K562 (cell line): ENCODE results near the gene DHRS13. TPM values are rescaled to one million over a fixed set of nuclear protein-coding genes. Genes with fewer than 3 reads are reported as not detected.
"Not testable (repeated sequence)": the region's sequence is repeated elsewhere in the genome, so short reads cannot be mapped to it uniquely, and the experiment has no call there.

ENCODE experiments used
- ATAC-seq: fragments of 200-7000 bp; cut with Tn5 transposase; 3 replicates; pipeline ENCODE4 v1.9.1; 2020; ENCODE audit warnings: moderate library complexity
- BruUV-seq: library from RNA; stranded (reverse); fragments of 400-500 nt; replicated peaks from 2 replicates; lab custom pipeline; 2021; lab: Mats Ljungman, UMichigan
- CTCF ChIA-PET: fragments of 300-600 bp; formaldehyde crosslinking; extraction: SDS; loops from one replicate; lab custom pipeline; 2021; ENCODE audit warnings: low intra/inter-chr PET ratio; lab: Yijun Ruan, JAX
- POLR2A ChIA-PET: fragments of 300-600, 350-650 bp; sonication (Branson Sonifier 250); formaldehyde crosslinking; extraction: SDS; loops from one replicate; lab custom pipeline; 2021; ENCODE audit warnings: antibody characterized with exemption, inconsistent platforms; lab: Yijun Ruan, JAX
- DNase-seq, 4 experiments: peaks; one replicate each; pipeline versions ENCODE4 v3.0.0 to v3.0.0-alpha.2; 2011 to 2018; ENCODE audit warnings: low spot score in 3 of 4, mixed read lengths in 3 of 4; ENCODE audit errors: extremely low read depth in 1 of 4
- FAIRE-seq: peaks from 2 replicates; lab custom pipeline; 2011; peaks lifted over from hg19 to GRCh38; lab: Jason Lieb, UNC
- H2AFZ ChIP-seq: 2 replicates; pipeline ENCODE4 v1.6.0; 2011; ENCODE audit warnings: low read depth, low read length, control low read depth, inconsistent platforms
- H3K27ac ChIP-seq: fragments of 200-600 bp; 3 replicates; pipeline ENCODE4 v1.8.0; 2011; ENCODE audit warnings: low read depth, mild to moderate bottlenecking, control low read depth, inconsistent platforms, low read length, moderate library complexity, mixed read lengths; ENCODE audit errors: extremely low read depth
- H3K27me3 ChIP-seq, 2 experiments: fragments of 300-600 bp in 1 of 2; 2 replicates in 1 of 2; 3 replicates in 1 of 2; pipeline versions ENCODE4 v1.6.0 to v1.8.0; 2011; ENCODE audit warnings: inconsistent platforms in 2 of 2, low read length in 2 of 2, mild to moderate bottlenecking in 1 of 2, mixed read lengths in 1 of 2, moderate library complexity in 1 of 2; ENCODE audit not compliant: control insufficient read depth in 2 of 2, insufficient read depth in 2 of 2
- H3K36me3 ChIP-seq: fragments of 300-600 bp; 3 replicates; pipeline ENCODE4 v1.8.0; 2011; ENCODE audit warnings: mild to moderate bottlenecking, low read length, inconsistent platforms; ENCODE audit not compliant: control insufficient read depth, insufficient read depth
- H3K4me1 ChIP-seq, 2 experiments: fragments of 200-600 bp in 1 of 2; replicated peaks in 1 of 2; 2 replicates in 1 of 2; 3 replicates in 1 of 2; pipeline versions ENCODE4 v1.5.1 to v1.8.0; 2011; ENCODE audit warnings: inconsistent platforms in 2 of 2, low read length in 2 of 2, mild to moderate bottlenecking in 1 of 2, mixed read lengths in 1 of 2, moderate library complexity in 1 of 2; ENCODE audit not compliant: control insufficient read depth in 2 of 2, insufficient read depth in 2 of 2
- H3K4me2 ChIP-seq: 2 replicates; pipeline ENCODE4 v1.6.1; 2011; ENCODE audit warnings: low read length, control low read depth, inconsistent platforms, mixed read lengths; ENCODE audit not compliant: insufficient read depth
- H3K4me3 ChIP-seq: fragments of 200-600 bp; sonication (generic), shearing (Covaris generic); 2 replicates; pipeline ENCODE4 v1.5.1; 2016; ENCODE audit warnings: control low read depth, inconsistent platforms
- H3K79me2 ChIP-seq: fragments of 200-600 bp; 3 replicates; pipeline ENCODE4 v1.8.0; 2011; ENCODE audit warnings: low read length, inconsistent platforms; ENCODE audit not compliant: control insufficient read depth, insufficient read depth
- H3K9ac ChIP-seq, 2 experiments: 2 replicates each; pipeline versions ENCODE4 v1.6.0 to v1.6.1; 2011; ENCODE audit warnings: low read depth in 2 of 2, low read length in 2 of 2, control low read depth in 1 of 2, inconsistent platforms in 1 of 2, mild to moderate bottlenecking in 1 of 2, mixed read lengths in 1 of 2; ENCODE audit not compliant: insufficient read depth in 1 of 2
- H3K9me1 ChIP-seq: one replicate; pipeline ENCODE4 v1.6.0; 2011; ENCODE audit warnings: inconsistent platforms, mild to moderate bottlenecking, low read length, moderate library complexity; ENCODE audit not compliant: control insufficient read depth, insufficient read depth
- H3K9me3 ChIP-seq: replicated peaks from 2 replicates; pipeline ENCODE4 v1.5.1; 2011; ENCODE audit warnings: low read depth, low read length, inconsistent platforms; ENCODE audit not compliant: control insufficient read depth, insufficient read depth
- H4K20me1 ChIP-seq: replicated peaks from 2 replicates; pipeline ENCODE4 v1.6.1; 2011; ENCODE audit warnings: low read length, inconsistent platforms, mixed read lengths; ENCODE audit not compliant: control insufficient read depth, insufficient read depth
- CBX1 ChIP-seq: sonication (generic); IDR thresholded peaks from 2 replicates; pipeline ENCODE4 v1.6.1; 2016; ENCODE audit warnings: antibody characterized with exemption, low read depth, mild to moderate bottlenecking
- CEBPB ChIP-seq: fragments of 450-650 bp; IDR thresholded peaks from 2 replicates; pipeline ENCODE4 v1.6.1; 2016; ENCODE audit warnings: missing genetic modification characterization, missing compliant biosample characterization
- CTCFL ChIP-seq: IDR thresholded peaks from 2 replicates; pipeline ENCODE4 v1.6.1; 2011; ENCODE audit warnings: borderline replicate concordance, low read depth, mild to moderate bottlenecking, moderate library complexity, low read length; ENCODE audit not compliant: insufficient read depth, poor library complexity, severe bottlenecking
- KDM1A ChIP-seq, 2 experiments: fragments of 450-650 bp; IDR thresholded peaks; 2 replicates each; pipeline ENCODE4 v1.6.1; 2016; ENCODE audit warnings: mild to moderate bottlenecking in 2 of 2
- RBM25 ChIP-seq: fragments of 200-400 bp; formaldehyde crosslinking; IDR thresholded peaks from 2 replicates; pipeline ENCODE4 v1.6.1; 2018; ENCODE audit warnings: low read length, low read depth, moderate library complexity; ENCODE audit not compliant: severe bottlenecking
- ZBTB33 ChIP-seq: sonication (generic); formaldehyde crosslinking; IDR thresholded peaks from 2 replicates; pipeline ENCODE4 v1.8.1; 2023; ENCODE audit warnings: mild to moderate bottlenecking, missing genetic modification reagents
- WGBS: fragments of 100-300 bp; shearing (Covaris generic); methylation state at CpG from one replicate; pipeline ENCODE4 v1.1.6; 2016; ENCODE audit warnings: low coverage, mixed read lengths; ENCODE audit not compliant: insufficient coverage; ENCODE audit errors: missing lambda C conversion rate; 5-methylcytosine and 5-hydroxymethylcytosine counted together
- in situ Hi-C: fragments of 300-500 bp; cut with MboI; formaldehyde crosslinking; loops from 4 replicates; pipeline ENCODE4 v1.15.0; 2018; ENCODE audit warnings: inconsistent platforms, mixed read lengths
- intact Hi-C: fragments of 100-400 bp; cut with micrococcal nuclease; formaldehyde crosslinking; loops from 2 replicates; pipeline ENCODE4 v1.14.2; 2022
- polyA plus RNA-seq, 8 experiments: library from polyadenylated mRNA; depleted of rRNA in 4 of 8; stranded (reverse) in 5 of 8; unstranded in 3 of 8; fragments of >200 nt; fragmentation: Nextera tagmentation in 2 of 8; fragmentation: Illumina TruSeq in 1 of 8; extraction: Ambion mirVana in 2 of 8; extraction: Trizol in 1 of 8; gene quantifications; 2 replicates each; pipeline versions ENCODE4 v1.2.1 to v1.2.3, GENCODE V29; 2011 to 2014; ENCODE audit warnings: inconsistent platforms in 1 of 8, missing spikeins in 1 of 8
- total RNA-seq, 7 experiments: library from RNA; depleted of rRNA in 6 of 7; stranded (reverse); fragments of >200 nt in 6 of 7; fragmentation: Illumina TruSeq in 2 of 7; extraction: Trizol in 2 of 7; gene quantifications; 2 replicates each; pipeline versions ENCODE4 v1.2.1 to v1.2.3, GENCODE V29; 2011 to 2021; ENCODE audit warnings: low replicate concordance in 1 of 7
- TF ChIP-seq, protein P1 (sequence below), 3 experiments: IDR thresholded peaks in 2 of 3; conservative IDR thresholded peaks in 1 of 3; 2 replicates each; pipeline ENCODE4 v1.5.1; 2011 to 2012; ENCODE audit warnings: low read length in 3 of 3, mild to moderate bottlenecking in 3 of 3, control low read depth in 2 of 3, improper control_type of control experiment in 1 of 3, inconsistent platforms in 1 of 3, low read depth in 1 of 3, mixed read lengths in 1 of 3, moderate library complexity in 1 of 3; ENCODE audit not compliant: insufficient read depth in 2 of 3
- TF ChIP-seq, protein P2 (sequence below): fragments of 250-450 bp; sonication (Bioruptor Pico); IDR thresholded peaks from 2 replicates; pipeline ENCODE4 v1.8.0; 2022; ENCODE audit warnings: inconsistent platforms

The DHRS13 gene
- total and polyA plus RNA-seq, 9 of the 15 experiments (the other 6 are each of a cell fraction or from before 2014, with no cell fraction given) = 0.32 to 52.3 (median 34.3) TPM; not detected in 1

- DNase-seq = peak; percentile 60 to 75 (median 73)
- H3K27me3 ChIP-seq, H3K9ac ChIP-seq, H4K20me1 ChIP-seq, in situ Hi-C loops, H3K36me3 ChIP-seq, BruUV-seq, H3K4me3 ChIP-seq, H2AFZ ChIP-seq, H3K27ac ChIP-seq, H3K9me3 ChIP-seq, H3K4me2 ChIP-seq, H3K79me2 ChIP-seq, H3K9me1 ChIP-seq: not testable (repeated sequence)
- intact Hi-C loops = loop anchor here (1.0 to 10.0 kb wide), 5 partner anchors 31 to 204 kb away; partner anchors contain the start of genes BLTP2, DHRS13 and PHF12
- FAIRE-seq = peak; percentile 42
- ATAC-seq = peak; percentile 85
- WGBS = 86% methylated on average over 12 of the region's 15 CpGs
- ChIA-PET POLR2A (interaction anchor here (0.6 to 1.2 kb wide), 3 partner anchors 11 to 54 kb away, joined by 3 read pairs; no protein-coding TSS in a partner anchor), CTCF (interaction anchor here (0.6 to 1.5 kb wide), 2 partner anchors 49 to 68 kb away, joined by 3 to 6 read pairs; partner anchors contain the start of gene FLOT2)
- peaks cover 0 to 13% of the 10 kb centered on the region in 2 experiments; a peak in 3 of 5 replicates for H3K4me1 ChIP-seq
- peak; percentile 70; the same call in 1 of the 2 replicates for TF ChIP-seq ZBTB33 (CRISPR knock-in tag)
- TF ChIP-seq, protein P1, sequence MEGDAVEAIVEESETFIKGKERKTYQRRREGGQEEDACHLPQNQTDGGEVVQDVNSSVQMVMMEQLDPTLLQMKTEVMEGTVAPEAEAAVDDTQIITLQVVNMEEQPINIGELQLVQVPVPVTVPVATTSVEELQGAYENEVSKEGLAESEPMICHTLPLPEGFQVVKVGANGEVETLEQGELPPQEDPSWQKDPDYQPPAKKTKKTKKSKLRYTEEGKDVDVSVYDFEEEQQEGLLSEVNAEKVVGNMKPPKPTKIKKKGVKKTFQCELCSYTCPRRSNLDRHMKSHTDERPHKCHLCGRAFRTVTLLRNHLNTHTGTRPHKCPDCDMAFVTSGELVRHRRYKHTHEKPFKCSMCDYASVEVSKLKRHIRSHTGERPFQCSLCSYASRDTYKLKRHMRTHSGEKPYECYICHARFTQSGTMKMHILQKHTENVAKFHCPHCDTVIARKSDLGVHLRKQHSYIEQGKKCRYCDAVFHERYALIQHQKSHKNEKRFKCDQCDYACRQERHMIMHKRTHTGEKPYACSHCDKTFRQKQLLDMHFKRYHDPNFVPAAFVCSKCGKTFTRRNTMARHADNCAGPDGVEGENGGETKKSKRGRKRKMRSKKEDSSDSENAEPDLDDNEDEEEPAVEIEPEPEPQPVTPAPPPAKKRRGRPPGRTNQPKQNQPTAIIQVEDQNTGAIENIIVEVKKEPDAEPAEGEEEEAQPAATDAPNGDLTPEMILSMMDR (IDR thresholded peaks at IDR 0.05 in 2 of 3, conservative IDR thresholded peaks at IDR 0.05 in 1 of 3; ENCODE audit: insufficient read depth in 2 of 3, low read depth in 1 of 3, low read length in 3 of 3) = peak; percentile 59 to 75 (median 66)
- TF ChIP-seq CEBPB (tag) = 0 out of 2 replicates have a peak, but pooled peaks have one; percentile 25
- TF ChIP-seq, protein P2, sequence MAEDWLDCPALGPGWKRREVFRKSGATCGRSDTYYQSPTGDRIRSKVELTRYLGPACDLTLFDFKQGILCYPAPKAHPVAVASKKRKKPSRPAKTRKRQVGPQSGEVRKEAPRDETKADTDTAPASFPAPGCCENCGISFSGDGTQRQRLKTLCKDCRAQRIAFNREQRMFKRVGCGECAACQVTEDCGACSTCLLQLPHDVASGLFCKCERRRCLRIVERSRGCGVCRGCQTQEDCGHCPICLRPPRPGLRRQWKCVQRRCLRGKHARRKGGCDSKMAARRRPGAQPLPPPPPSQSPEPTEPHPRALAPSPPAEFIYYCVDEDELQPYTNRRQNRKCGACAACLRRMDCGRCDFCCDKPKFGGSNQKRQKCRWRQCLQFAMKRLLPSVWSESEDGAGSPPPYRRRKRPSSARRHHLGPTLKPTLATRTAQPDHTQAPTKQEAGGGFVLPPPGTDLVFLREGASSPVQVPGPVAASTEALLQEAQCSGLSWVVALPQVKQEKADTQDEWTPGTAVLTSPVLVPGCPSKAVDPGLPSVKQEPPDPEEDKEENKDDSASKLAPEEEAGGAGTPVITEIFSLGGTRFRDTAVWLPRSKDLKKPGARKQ (CRISPR knock-in tag) = 0 out of 2 replicates have a peak, but pooled peaks have one; percentile 42
- peak; percentile 84 for TF ChIP-seq CBX1
- TF ChIP-seq KDM1A (IDR thresholded peaks at IDR 0.05) = 0 out of 4 replicates have a peak, but pooled peaks of 1 of the 2 experiments have one; percentile 15
- peak; percentile 5 for TF ChIP-seq RBM25
- TF ChIP-seq CTCFL = peak; percentile 73
Measured at GRCh38 chr17:28848667-28849066, 54.2 kb downstream of the DHRS13 start.
